GM19043 (cell line): ENCODE data around the gene IFT80.

Experiments
- ATAC-seq: cut with Tn5 transposase; IDR thresholded peaks from one replicate; pipeline ENCODE4 v1.9.1; 2021; ENCODE audit warnings: low read depth; ENCODE audit not compliant: unreplicated experiment

Gene IFT80

GRCh38 chr3:160401291-160402095 lies 2.5 kb upstream of the IFT80 start:
- no peak for ATAC-seq

GRCh38 chr3:160400702-160401150 lies 1.7 kb upstream of the IFT80 start:
- ATAC-seq: no peak

GRCh38 chr3:160400030-160400701 lies 1.1 kb upstream of the IFT80 start:
- no peak for ATAC-seq

- peak; percentile 8 for ATAC-seq
Observed at GRCh38 chr3:160398820-160399124, 253 bp downstream of the IFT80 start.

- ATAC-seq: no peak
Observed at GRCh38 chr3:160395297-160395696, 3.7 kb downstream of the IFT80 start.

- ATAC-seq: no peak
Observed at GRCh38 chr3:160394009-160394392, 5.0 kb downstream of the IFT80 start.

- no peak for ATAC-seq
Observed at GRCh38 chr3:160393346-160394008, 5.5 kb downstream of the IFT80 start.

- no peak for ATAC-seq
Observed at GRCh38 chr3:160392798-160393197, 6.2 kb downstream of the IFT80 start.

GRCh38 chr3:160390565-160391138 lies 8.4 kb downstream of the IFT80 start:
- peak; percentile 42 for ATAC-seq

- ATAC-seq: no peak
Observed at GRCh38 chr3:160384639-160385318, 14.2 kb downstream of the IFT80 start.

GRCh38 chr3:160381470-160381869 lies 17.6 kb downstream of the IFT80 start:
- no peak for ATAC-seq

- no peak for ATAC-seq
Observed at GRCh38 chr3:160379628-160380214, 19.3 kb downstream of the IFT80 start.

- no peak for ATAC-seq
Observed at GRCh38 chr3:160378331-160379109, 20.5 kb downstream of the IFT80 start.

GRCh38 chr3:160376681-160377080 lies 22.3 kb downstream of the IFT80 start:
- ATAC-seq: no peak

- no peak for ATAC-seq
Observed at GRCh38 chr3:160374925-160375324, 24.1 kb downstream of the IFT80 start.

- ATAC-seq: no peak
Observed at GRCh38 chr3:160374472-160374871, 24.6 kb downstream of the IFT80 start.

- ATAC-seq: no peak
Observed at GRCh38 chr3:160373655-160374054, 25.4 kb downstream of the IFT80 start.

GRCh38 chr3:160372780-160373179 lies 26.2 kb downstream of the IFT80 start:
- no peak for ATAC-seq

GRCh38 chr3:160370987-160371857 lies 27.8 kb downstream of the IFT80 start:
- no peak for ATAC-seq
